Right renal cortex interstitium (tissue), 3 donors: Measurements from ENCODE around the gene SPATA13. TPM values are rescaled to one million over a fixed set of nuclear protein-coding genes. Genes with fewer than 3 reads are reported as not detected.

Source experiments
- DNase-seq, 3 donors: peaks; one replicate each; pipeline ENCODE4 v3.0.0-alpha.2; 2013; ENCODE audit warnings: low read depth in 3 of 3, low spot score in 2 of 3
- polyA plus RNA-seq, 3 donors: library from polyadenylated mRNA; unstranded; fragments of 120-200 nt; gene quantifications; one replicate each; pipeline ENCODE4 v1.2.1, GENCODE V29; 2013; ENCODE audit not compliant: insufficient read length in 3 of 3

SPATA13 gene
- polyA plus RNA-seq, 3 donors = 52.4 to 58.5 (median 56.4) TPM

GRCh38 chr13:24243302-24243701, 82.8 kb downstream of the SPATA13 start:
- DNase-seq = no peak

- DNase-seq = no peak
Measured at GRCh38 chr13:24244802-24245201, 84.3 kb downstream of the SPATA13 start.

GRCh38 chr13:24247016-24247415, 86.5 kb downstream of the SPATA13 start:
- no peak for DNase-seq

GRCh38 chr13:24249624-24250023, 89.1 kb downstream of the SPATA13 start:
- DNase-seq = no peak

- no peak for DNase-seq
Measured at GRCh38 chr13:24250376-24251057, 90.0 kb downstream of the SPATA13 start.

GRCh38 chr13:24251525-24251924, 91.0 kb downstream of the SPATA13 start:
- DNase-seq = no peak

GRCh38 chr13:24252136-24252535, 91.6 kb downstream of the SPATA13 start:
- DNase-seq = no peak

- no peak for DNase-seq
Measured at GRCh38 chr13:24253520-24254145, 93.1 kb downstream of the SPATA13 start.

GRCh38 chr13:24254146-24254841, 93.8 kb downstream of the SPATA13 start:
- DNase-seq = no peak

GRCh38 chr13:24257497-24257896, 97.0 kb downstream of the SPATA13 start:
- DNase-seq = no peak

GRCh38 chr13:24261566-24261965, 101.0 kb downstream of the SPATA13 start:
- no peak for DNase-seq

- DNase-seq = no peak
Measured at GRCh38 chr13:24263632-24264031, 103.1 kb downstream of the SPATA13 start.

- DNase-seq = no peak
Measured at GRCh38 chr13:24264976-24265375, 104.5 kb downstream of the SPATA13 start.

GRCh38 chr13:24265453-24265852, 104.9 kb downstream of the SPATA13 start:
- DNase-seq = no peak

GRCh38 chr13:24267274-24267673, 106.8 kb downstream of the SPATA13 start:
- DNase-seq = no peak

GRCh38 chr13:24267801-24268200, 107.3 kb downstream of the SPATA13 start:
- DNase-seq = no peak

GRCh38 chr13:24269821-24270220, 109.3 kb downstream of the SPATA13 start:
- DNase-seq = no peak

- DNase-seq = no peak
Measured at GRCh38 chr13:24270639-24271141, 110.2 kb downstream of the SPATA13 start.

GRCh38 chr13:24271231-24271600, 110.7 kb downstream of the SPATA13 start:
- DNase-seq = no peak

GRCh38 chr13:24271601-24272451, 111.3 kb downstream of the SPATA13 start:
- DNase-seq = no peak
